ENCODE measurements around the gene ULK4.

GRCh38 chr3:41441139-41441538, 520.8 kb downstream of the ULK4 start:
- no peak for TF ChIP-seq POLR2A (IDR thresholded peaks at IDR 0.05)
- TF ChIP-seq, protein P1, sequence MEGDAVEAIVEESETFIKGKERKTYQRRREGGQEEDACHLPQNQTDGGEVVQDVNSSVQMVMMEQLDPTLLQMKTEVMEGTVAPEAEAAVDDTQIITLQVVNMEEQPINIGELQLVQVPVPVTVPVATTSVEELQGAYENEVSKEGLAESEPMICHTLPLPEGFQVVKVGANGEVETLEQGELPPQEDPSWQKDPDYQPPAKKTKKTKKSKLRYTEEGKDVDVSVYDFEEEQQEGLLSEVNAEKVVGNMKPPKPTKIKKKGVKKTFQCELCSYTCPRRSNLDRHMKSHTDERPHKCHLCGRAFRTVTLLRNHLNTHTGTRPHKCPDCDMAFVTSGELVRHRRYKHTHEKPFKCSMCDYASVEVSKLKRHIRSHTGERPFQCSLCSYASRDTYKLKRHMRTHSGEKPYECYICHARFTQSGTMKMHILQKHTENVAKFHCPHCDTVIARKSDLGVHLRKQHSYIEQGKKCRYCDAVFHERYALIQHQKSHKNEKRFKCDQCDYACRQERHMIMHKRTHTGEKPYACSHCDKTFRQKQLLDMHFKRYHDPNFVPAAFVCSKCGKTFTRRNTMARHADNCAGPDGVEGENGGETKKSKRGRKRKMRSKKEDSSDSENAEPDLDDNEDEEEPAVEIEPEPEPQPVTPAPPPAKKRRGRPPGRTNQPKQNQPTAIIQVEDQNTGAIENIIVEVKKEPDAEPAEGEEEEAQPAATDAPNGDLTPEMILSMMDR (IDR thresholded peaks at IDR 0.05): no peak

Data from tibial nerve (tissue), 3 donors.